SHP77 (cell line): ENCODE results near the gene ITGB7.
A peak's percentile ranks its signal among the peaks of the same experiment; 100 is the strongest.
"Not testable (repeated sequence)": the region's sequence is repeated elsewhere in the genome, so short reads cannot be mapped to it uniquely, and the experiment has no call there.

Source experiments
- DNase-seq, 2 experiments: peaks; one replicate each; lab custom pipeline; 2025; lab: John Stamatoyannopoulos, UW

Gene ITGB7

DNA sequence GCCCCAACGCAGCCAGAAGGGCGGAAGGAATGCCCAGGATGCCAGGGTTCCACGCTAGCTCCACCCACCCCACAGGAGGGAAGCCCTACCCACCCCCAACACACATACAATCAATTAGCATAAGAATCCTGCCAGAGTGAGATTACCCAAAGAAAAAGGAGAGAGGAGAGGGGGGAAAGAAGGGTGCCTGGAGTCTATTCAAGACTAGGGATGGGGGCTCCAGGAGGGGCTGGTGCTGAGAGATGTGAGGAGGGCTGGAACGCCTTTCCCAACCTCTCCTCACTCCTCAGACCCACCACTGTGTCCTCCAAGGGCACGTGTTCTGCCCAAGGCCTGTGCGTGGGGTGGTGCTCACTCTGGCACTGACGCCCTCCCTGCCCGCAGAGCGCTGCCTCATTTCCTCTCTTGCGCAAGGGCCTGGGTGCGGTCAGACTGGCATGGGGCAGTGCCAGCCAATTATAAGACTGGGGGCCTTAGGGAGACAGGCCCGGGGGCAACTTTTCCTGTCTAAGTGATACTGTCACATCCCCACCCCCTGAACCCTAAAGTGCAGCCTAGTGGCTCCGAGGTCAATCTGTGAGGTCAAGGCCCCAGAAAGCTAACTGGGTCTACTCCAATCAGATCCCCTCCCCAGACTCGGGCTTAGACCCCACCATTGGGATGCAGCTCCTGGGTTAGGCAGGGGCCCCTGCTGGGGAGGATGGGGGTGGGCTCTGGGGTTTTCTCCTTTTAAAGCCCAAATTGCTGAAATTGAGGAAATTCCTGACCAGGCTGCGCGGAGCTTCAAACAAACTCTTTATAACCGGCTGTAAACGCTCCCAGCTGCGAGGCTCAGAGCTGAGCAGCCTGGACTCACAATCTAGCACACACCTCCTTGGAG lies 10.2 kb upstream of the ITGB7 start:
- no peak for DNase-seq

DNA sequence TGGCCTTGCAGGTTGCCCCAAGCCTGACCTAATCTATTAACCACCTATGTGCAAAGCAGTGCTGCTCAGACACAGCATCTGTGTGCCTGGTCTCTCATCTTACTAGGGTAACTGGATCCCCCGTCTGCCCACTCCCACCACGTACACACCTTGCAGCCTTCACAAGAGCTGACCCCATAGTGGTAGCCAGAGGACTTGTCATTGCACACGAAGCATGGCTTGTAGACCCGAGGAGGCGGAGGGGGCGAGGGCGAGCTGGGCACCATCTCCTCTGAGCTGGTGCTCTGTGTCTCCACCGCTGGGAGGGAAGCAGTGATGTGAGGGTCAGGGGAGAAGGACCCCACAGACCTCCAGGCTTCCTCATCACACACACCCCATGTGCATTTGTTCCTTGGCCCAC lies 8.4 kb upstream of the ITGB7 start:
- no peak for DNase-seq

DNA sequence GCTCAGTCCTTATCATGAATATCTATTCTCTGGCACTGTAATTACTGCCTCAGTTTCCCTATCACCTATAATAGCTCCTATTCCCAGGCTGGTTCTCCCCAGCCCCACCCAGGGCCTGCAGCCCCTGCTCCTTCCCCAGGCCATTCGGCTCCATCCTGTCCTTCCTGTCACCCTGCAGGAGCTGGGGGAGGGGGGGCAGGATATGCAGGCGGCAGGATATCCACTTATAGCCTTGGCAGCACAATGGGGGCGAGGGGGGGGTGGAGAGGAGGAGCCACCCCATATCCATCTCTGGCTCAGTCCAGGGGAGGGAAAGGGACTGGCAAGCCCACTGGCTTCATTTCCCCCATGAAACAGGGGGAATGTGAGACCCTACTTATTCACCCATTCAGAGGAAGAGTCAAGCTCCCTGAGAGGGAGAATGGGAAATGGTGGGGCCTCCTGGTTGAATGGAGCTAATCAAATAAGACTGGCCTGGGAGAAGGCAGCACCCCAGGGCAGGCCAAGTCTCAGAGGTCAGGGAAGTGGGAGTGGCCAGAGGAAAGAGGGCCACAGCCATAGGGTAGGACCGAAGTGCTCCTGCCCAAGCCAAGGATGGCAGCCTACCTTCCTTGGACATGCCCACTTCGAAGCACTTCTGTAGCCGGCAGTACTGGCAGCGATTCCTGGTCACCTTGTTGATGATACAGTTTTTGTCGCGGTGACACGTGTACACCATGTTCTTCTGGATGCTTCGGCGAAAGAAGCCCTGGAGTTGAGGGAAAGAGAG lies 7.8 kb upstream of the ITGB7 start:
- no peak for DNase-seq

DNA sequence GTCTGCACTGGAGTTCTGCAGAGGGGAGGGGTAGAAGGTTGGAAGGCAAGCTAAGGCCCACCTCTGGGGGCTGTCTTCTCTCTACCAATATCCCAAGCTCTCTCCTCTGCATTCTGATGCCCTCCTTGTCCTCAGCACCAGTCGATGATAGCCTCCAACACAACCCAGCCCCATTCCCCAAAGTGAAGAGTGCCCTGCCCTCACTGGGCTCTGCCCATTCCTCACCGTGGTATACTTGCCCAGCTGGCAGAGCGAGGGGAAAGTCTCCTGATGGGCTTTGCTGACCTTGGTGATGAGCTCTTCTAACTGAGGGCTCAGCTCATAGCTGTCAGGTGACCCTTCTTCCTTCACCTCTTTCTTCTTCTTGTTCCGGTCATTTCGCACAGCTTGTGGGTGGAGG lies 7.2 kb upstream of the ITGB7 start:
- no peak for DNase-seq

DNA sequence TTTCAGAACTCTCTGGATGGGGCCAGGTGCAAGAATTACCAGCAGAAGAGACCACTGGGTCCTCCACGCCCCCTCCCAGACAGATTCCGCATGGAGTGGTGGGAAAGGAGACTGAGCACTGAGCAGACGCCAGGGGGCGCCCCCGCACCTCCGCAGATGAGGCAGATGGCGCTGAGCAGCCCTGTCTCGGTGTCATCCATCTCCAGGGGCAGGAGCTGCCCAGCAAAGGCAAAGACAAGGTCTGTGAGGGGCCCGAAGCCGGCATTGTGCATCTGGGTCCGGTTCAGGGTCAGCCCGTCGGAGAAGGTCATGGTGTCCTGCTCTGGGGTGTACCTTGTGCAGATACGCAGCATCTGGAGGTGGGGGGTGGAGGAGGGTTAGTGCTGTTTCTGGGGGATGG lies 6.3 kb upstream of the ITGB7 start:
- peak; percentile 76 to 85 for DNase-seq

DNA sequence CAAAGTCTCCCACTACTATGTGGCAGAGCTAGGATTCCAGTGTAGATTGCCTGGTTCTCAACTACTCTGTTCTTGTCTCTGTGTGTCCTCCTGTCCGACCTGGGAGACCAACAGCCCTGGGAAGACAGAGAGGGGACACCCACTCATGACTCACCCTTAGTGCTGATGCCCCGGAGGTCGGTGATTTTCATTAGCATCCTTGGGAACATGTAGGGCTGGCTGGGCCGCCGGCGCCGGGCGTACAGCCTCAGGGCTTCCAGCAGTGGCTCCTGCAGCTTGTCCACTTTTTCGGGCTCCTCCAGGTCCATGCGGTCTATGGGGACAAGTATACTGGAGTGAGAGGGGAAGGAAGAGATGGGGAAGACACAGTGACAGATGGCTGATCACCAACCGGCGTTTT lies 5.9 kb upstream of the ITGB7 start:
- DNase-seq = no peak

DNA sequence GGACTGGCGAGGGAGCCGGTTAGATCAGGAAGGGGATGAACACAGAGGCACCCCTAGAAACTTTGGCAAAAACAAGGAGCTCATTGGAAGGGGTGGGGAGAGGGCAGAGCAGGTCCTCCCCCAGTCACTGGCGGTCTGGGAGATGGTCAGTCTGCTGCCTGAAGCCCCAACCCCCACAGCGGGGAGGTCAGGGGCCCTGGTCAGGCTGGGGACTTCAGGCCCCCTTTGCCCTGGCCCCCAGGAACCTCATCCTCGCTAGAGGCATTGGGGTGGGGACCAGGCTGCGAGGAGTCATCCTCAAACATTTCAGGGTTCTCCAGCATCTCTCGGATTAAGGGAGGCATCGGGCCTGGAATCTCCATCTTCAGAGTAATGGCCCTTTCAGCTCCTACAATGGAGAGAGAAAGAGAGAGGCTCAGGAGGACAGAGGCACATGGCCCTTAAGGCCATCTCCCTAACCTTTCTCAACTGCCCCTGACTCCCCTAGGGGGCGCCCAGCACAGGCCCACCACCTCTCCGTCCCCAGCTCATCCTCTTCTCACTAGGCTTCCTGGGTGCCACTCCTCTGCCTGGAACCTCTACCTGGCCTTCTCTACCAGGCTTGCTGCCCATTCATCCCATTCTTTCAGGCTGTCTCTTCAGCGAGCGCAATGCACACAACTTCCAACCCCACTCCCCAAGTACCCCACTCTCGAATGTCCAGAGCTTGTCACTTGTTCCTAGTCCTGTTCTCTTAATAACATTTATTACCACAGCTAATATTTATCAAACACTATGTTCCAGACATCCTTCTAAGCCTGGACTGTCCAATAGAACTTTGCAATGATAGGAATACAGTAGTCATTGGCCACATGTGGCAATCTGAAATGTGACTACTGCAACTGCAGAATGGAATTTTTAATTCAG lies 4.7 kb upstream of the ITGB7 start:
- DNase-seq = peak; percentile 10 to 29

DNA sequence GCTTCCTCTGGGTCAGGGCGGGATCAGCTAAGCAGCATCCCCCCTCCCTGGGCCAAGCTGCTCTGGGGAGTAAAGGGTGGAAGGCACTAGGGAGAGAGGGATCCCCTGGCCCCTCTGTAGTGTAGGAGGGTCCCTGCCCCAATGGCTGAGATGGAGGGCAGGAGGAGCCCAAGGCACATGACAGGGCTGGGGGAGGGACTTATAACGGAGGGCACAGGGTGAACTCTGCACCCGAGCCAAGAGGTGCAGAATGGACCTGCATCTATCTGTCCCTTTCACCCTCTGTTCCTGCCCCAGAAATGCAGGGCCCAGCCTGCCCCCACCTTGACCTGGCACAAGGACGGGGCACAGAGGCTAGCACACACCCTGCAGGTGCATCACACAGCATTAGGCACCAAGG lies 3.8 kb upstream of the ITGB7 start:
- no peak for DNase-seq

DNA sequence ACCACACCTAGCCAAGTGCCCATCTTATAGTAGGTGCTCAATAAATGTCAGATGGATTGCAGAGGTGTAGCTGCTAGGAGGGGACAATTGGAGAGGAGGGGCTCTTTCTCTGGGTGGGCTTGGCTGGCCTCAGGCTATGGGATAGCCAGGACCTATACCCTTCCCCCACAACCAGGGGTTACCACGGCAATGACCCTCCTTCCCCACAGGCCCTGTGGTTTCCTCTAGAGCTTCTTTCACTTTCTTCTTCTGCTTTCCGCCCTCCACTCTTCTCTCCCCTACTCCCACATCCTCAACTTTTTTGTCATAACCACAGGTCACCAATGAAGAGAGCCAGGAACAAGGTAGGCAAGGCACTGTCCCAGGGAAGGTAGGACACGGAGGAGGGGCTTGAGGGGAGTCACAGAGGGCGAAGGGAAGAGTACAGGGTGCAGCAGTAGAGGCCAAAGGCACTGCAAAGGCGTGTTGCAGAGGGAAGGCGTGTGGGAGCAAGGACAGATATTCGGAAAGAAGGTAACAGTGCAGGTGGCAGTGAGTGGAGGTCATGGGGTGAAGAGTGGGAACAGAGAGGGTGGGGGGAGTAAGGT lies 1.9 kb upstream of the ITGB7 start:
- no peak for DNase-seq

DNA sequence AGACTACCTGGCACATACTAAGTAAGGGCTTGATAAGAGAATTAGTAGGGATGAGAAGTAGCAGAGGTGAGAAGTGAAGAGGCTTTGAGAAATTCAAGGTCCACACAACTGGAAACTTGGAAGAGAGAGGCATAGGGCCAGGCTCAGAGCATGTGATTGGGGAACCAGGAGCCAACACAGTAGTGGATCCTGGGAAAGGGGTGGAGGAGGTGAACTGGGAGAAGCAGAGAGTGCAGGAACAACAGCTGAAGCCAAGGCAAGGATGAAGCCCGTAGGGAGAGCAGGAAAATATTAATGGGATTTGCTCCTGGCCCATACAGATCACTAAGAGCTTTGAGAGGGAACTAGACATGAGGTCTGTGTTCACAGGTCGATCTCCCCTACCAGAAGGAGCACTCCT lies 1.4 kb upstream of the ITGB7 start:
- DNase-seq = no peak

DNA sequence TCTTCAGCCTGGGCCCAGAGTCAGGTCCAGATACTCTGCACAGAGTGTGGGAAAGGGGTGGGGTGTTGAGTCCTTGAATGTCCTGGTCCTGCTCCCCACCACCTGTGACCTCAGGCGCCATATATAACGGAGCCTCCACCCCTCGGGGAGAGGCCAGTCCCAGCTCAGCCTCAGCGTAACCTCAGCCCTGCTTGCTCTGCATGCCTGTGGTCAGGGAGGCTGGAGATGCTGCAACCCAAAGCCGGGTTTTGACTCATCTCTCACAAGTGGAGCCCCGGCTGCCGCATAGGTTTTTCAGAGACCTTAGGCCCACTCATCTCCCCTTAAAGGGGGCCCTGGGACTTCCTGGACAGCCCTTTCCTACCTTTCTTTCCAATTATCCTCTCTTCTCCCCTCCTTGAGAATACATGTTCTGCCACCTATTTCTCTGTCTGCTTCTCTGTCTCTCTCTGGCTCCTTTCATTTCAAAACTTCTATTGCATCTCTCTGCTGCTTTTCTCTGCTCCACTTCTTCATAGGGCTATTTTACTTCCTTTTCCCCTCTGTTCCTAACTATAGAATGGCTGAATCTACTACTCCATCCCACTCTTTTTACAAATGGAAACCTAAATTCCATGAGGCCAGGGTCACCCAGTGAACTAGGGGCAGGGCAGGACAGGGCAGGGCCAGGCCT lies 1.2 kb downstream of the ITGB7 start:
- no peak for DNase-seq

DNA sequence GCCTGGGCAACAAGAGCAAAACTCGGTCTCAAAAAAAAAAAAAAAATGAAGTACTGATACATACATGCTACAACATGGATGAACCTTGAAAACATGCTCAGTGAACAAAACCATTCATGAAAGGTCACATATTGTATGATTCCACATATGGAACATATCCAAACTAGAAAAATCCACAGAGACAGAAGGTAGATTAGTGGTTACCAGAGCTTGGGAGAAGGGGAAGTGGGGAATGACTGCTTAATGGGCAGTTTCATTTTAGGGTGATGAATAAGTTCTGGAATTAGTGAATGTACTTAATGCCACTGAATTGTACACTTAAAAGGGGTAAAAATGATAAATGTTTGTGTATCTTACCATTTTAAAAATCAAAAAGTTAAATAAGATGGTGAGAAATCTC lies 2.7 kb downstream of the ITGB7 start:
- DNase-seq = no peak

DNA sequence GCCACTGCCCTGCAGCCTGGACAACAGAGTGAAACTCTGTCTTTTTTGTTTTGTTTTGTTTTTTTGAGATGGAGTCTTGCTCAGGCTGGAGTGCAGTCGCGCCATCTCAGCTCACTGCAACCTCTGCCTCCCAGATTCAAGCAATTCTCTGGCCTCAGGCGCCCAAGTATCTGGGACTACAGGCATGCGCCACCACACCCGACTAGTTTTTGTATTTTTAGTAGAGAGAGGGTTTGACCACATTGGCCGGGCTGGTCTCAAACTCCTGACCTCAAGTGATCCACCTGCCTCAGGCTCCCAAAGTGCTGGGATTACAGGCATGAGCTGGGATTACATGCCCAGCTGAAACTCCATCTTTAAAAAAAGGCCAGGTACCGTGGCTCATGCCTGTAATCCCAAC lies 4.7 kb downstream of the ITGB7 start:
- DNase-seq = not testable (repeated sequence)

DNA sequence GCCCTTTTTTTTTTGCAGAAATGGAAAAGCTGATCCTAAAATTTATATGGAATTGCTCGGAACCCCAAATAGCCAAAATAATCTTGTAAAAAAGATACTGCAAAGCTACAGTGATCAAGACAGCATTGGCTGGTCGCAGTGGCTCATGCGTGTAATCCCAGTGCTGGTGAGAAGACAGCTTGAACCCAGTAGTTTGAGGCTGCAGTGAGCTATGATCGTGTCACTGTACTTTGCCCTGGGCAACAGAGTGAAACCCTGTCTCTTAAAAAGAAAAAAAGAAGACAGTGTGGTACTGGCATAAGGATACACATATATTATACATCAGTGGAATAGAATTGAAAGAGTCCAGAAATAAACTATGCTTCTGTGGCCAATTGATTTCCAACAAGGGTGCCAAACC lies 5.4 kb downstream of the ITGB7 start:
- DNase-seq = no peak

DNA sequence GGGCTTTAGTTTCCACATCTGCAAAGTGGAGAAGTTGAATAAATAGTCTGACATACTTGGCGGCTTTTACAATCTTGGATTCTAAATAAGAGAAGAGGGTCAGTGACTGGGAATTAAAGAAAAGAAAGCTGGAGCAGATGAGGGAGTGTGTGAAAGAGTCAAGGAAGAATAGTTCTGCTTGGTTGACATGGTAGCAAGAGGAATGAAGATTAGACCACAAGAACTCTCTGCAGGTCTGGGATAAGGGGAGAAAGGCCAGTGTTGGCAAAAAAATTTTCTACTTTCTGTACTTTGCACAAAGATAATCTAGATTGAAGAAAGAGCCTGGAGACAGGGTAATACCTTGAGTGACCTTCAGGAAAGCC lies 5.9 kb downstream of the ITGB7 start:
- DNase-seq = no peak

DNA sequence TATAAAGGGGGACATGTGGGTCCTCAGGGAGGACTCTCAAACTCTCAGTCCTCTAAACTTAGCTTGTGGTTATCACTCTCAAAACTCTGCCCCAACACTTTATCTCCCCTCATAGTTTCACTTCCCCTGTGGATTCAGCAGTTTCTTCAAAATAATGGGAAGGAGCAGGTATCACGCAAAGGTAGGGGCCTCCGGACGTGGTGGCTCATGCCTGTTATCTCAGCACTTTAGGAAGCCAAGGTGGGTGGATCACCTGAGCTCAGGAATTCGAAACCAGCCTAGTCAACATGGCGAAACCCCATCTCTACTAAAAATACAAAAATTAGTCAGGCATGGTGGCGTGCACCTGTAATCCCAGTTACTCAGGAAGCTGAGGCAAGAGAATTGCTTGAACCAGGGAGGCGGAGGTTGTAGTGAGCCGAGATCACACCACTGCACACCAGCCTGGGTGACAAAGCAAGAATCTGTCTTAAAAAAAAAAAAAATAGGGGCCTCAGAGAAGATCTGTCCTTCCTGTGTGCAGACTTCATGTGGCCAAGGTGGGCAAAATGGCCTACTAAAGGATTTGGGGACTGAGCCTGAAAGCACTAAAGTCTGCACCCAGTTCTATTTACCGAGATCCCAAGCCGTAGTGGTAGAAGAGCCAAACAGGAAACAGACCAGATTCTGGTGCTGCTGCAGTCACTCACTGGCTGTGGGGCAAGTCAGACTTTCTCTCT lies 6.4 kb downstream of the ITGB7 start:
- DNase-seq = no peak

DNA sequence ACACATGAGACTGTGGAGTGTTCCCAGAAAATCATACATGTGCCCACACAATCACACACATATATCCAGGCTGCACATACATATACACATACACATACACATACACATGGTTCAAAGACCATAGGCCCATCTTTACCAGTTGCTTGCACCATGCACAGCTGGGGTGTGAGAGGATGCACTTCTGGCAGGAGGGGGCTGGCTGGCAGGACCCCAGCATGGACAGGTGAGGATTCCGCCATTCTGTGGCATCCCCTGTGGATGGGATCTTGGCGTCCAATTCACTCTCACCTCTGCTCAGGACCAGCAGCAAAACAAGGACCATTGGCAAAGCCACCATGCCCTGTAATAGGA lies 7.0 kb downstream of the ITGB7 start:
- DNase-seq = no peak

DNA sequence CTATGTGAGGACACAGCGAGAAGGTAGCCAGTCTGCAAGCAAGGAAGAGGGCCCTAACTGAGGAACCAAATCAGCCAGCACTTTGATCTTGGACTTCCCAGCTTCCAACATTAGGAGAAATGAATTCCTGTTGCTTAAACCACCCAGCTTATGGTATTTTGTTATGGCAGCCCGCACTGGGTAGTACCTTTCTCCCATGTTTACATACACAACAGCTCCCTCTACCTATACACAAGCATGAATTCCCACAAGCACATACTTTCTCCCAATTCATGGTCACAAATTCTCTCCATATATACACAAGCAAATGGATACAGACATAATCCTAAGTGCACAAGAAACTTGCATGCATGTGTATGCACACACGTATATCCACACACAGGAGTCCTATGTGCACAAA lies 7.4 kb downstream of the ITGB7 start:
- no peak for DNase-seq

DNA sequence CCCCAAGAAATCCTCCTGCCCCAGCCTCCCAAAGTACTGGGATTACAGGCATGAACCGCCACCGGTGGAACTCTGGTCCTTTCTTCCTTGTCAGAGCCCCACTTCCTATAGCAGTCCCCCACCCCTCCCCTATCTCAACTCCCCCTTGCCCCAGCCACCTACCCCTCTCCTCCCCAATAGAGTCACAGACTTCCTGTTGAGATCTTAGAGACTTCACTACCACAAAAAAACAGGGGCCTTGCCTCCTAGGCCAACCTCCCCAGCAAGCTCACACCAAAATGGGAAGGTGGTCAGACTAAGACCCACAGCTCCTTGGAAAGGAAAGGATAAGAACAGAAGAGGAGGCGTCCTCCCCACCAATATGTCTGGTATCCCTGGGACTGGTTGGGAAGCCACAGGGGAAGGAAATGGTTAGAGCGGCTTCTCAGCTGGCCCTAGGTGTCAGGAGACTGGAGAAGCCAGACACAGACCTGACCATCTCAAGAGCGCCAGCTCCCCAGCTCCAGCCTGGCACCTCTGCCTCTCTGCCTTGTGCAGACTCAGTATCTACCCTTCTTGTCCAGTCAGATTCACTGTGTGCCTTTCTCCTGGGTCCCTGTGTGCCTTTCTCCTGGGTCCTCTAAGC lies 8.5 kb downstream of the ITGB7 start:
- no peak for DNase-seq

DNA sequence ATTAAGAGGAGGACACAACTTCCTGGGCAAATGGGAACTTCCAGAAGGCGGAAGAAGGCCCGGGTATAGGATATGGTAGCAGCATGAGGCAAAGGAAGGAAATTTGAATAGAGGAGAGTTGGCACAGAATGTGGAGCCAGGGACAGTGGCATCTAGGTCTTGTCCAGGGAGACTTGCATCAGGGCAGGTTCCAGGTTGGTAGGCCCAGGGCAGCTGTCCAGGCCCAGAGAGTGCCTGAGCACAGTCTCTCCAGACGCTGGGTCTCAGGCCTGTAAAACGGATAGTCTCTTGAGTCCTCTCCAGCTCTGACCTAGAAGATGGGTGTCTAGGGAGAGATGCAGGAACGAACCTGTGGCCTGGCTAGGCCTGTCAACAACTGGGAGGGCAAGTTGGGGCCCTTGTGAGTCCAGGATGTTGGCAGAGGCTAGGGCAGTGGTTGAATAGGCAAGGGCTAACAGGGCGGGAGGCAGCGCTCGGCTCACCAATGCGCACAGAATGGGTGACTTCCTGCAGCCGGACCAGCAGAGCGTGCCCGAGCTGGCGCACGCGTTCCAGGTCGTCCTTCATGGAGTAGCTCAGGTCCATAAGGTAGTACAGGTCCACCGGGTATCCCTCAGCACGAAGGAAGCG lies 9.9 kb downstream of the ITGB7 start:
- DNase-seq = no peak
